Activated naive CD4-positive, alpha-beta T cell treated with Interleukin-2 at 50 U/mL for 16 hours (primary cell): ENCODE results near the gene ADAMTS4.

Experiments
- DNase-seq: peaks from one replicate; pipeline ENCODE4 v3.0.0-alpha.2; 2020

The ADAMTS4 gene

DNA sequence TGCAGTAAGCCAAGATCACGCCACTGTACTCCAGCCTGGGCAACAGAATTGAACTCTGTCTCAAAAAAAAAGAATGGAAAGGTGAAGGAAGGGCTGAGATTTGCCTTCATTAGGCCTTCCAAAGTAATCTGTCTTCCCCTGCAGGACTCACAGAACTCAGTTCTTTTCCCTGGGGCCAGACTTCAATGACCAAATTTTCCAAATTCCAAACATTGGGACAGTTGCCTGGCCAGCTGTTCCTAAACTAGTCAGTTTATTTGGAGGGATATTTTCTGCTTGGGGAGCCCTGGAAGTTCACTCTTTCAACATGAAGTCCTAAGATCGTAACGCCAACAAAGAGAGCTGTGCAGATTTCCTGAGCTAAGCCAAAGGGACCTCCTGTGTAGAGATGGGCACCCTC is 61.0 kb downstream of the ADAMTS4 start:
- DNase-seq: no peak
